ENCODE measurements around the gene ST3GAL3.

Gene ST3GAL3

GRCh38 chr1:43687301-43688108 is 19.8 kb upstream of the ST3GAL3 start:
- DNase-seq (ENCODE audit: extremely low read depth, low read depth), result no peak
- no peak for TF ChIP-seq CTCF (IDR thresholded peaks at IDR 0.05; ENCODE audit: low read depth, low read length)

- DNase-seq (ENCODE audit: extremely low read depth, low read depth), result no peak
Observed at GRCh38 chr1:43688109-43688387, 19.3 kb upstream of the ST3GAL3 start.

GRCh38 chr1:43688594-43689000 is 18.7 kb upstream of the ST3GAL3 start:
- no peak for TF ChIP-seq CTCF (IDR thresholded peaks at IDR 0.05; ENCODE audit: low read depth, low read length)

More at GRCh38 chr1:43688109-43688387, 19.3 kb upstream of the ST3GAL3 start:
- TF ChIP-seq CTCF (IDR thresholded peaks at IDR 0.05; ENCODE audit: low read depth, low read length), result no peak

GRCh38 chr1:43689289-43689688 is 18.0 kb upstream of the ST3GAL3 start:
- TF ChIP-seq CTCF (IDR thresholded peaks at IDR 0.05; ENCODE audit: low read depth, low read length), result no peak
- DNase-seq (ENCODE audit: extremely low read depth, low read depth), result no peak

More at GRCh38 chr1:43688594-43689000, 18.7 kb upstream of the ST3GAL3 start:
- DNase-seq (ENCODE audit: extremely low read depth, low read depth), result peak; percentile 42

- no peak for DNase-seq (ENCODE audit: extremely low read depth, low read depth)
- TF ChIP-seq CTCF (IDR thresholded peaks at IDR 0.05; ENCODE audit: low read depth, low read length), result no peak
Observed at GRCh38 chr1:43691871-43692815, 15.2 kb upstream of the ST3GAL3 start.

GRCh38 chr1:43693371-43693770 is 14.0 kb upstream of the ST3GAL3 start:
- TF ChIP-seq CTCF (IDR thresholded peaks at IDR 0.05; ENCODE audit: low read depth, low read length), result no peak
- no peak for DNase-seq (ENCODE audit: extremely low read depth, low read depth)

GRCh38 chr1:43699281-43699680 is 8.1 kb upstream of the ST3GAL3 start:
- no peak for TF ChIP-seq CTCF (IDR thresholded peaks at IDR 0.05; ENCODE audit: low read depth, low read length)
- no peak for DNase-seq (ENCODE audit: extremely low read depth, low read depth)

Data from AG09319 (cell line).